Stimulated activated CD8-positive, alpha-beta memory T cell treated with anti-CD3 and anti-CD28 coated beads, Interleukin-4, amount 100 ng/mL, for 24 hours (primary cell): ENCODE results near the gene TMOD1.
"Not testable (repeated sequence)": the region's sequence is repeated elsewhere in the genome, so short reads cannot be mapped to it uniquely, and the experiment has no call there.

ENCODE experiments used
- DNase-seq: peaks from one replicate; pipeline ENCODE4 v3.0.0-alpha.2; 2020; ENCODE audit warnings: low read depth

The TMOD1 gene

GRCh38 chr9:97567894-97568202 lies 66.4 kb downstream of the TMOD1 start:
- DNase-seq = no peak

- DNase-seq = no peak
Observed at GRCh38 chr9:97568461-97569275, 67.2 kb downstream of the TMOD1 start.

GRCh38 chr9:97570899-97571298 lies 69.4 kb downstream of the TMOD1 start:
- no peak for DNase-seq

GRCh38 chr9:97571664-97572063 lies 70.2 kb downstream of the TMOD1 start:
- no peak for DNase-seq

- DNase-seq = no peak
Observed at GRCh38 chr9:97572196-97572891, 70.9 kb downstream of the TMOD1 start.

GRCh38 chr9:97572892-97573365 lies 71.5 kb downstream of the TMOD1 start:
- no peak for DNase-seq

- no peak for DNase-seq
Observed at GRCh38 chr9:97573482-97574073, 72.1 kb downstream of the TMOD1 start.

- DNase-seq = not testable (repeated sequence)
Observed at GRCh38 chr9:97574101-97574571, 72.7 kb downstream of the TMOD1 start.

GRCh38 chr9:97574921-97575672 lies 73.6 kb downstream of the TMOD1 start:
- not testable (repeated sequence) for DNase-seq

- no peak for DNase-seq
Observed at GRCh38 chr9:97575673-97576200, 74.3 kb downstream of the TMOD1 start.

- no peak for DNase-seq
Observed at GRCh38 chr9:97577051-97577450, 75.6 kb downstream of the TMOD1 start.

- no peak for DNase-seq
Observed at GRCh38 chr9:97578846-97579245, 77.4 kb downstream of the TMOD1 start.

- DNase-seq = no peak
Observed at GRCh38 chr9:97579914-97580313, 78.4 kb downstream of the TMOD1 start.

GRCh38 chr9:97581590-97581989 lies 80.1 kb downstream of the TMOD1 start:
- not testable (repeated sequence) for DNase-seq

GRCh38 chr9:97584778-97585177 lies 83.3 kb downstream of the TMOD1 start:
- DNase-seq = not testable (repeated sequence)

- not testable (repeated sequence) for DNase-seq
Observed at GRCh38 chr9:97586909-97587308, 85.4 kb downstream of the TMOD1 start.

- DNase-seq = no peak
Observed at GRCh38 chr9:97591535-97591934, 90.1 kb downstream of the TMOD1 start.

GRCh38 chr9:97592126-97592525 lies 90.7 kb downstream of the TMOD1 start:
- no peak for DNase-seq

- no peak for DNase-seq
Observed at GRCh38 chr9:97593960-97594359, 92.5 kb downstream of the TMOD1 start.

- no peak for DNase-seq
Observed at GRCh38 chr9:97594381-97594921, 93.0 kb downstream of the TMOD1 start.

- no peak for DNase-seq
Observed at GRCh38 chr9:97596906-97597305, 95.4 kb downstream of the TMOD1 start.
